Measurements from ENCODE around the gene ESD.
A peak's percentile ranks its signal among the peaks of the same experiment; 100 is the strongest.
"Not testable (repeated sequence)": the region's sequence is repeated elsewhere in the genome, so short reads cannot be mapped to it uniquely, and the experiment has no call there.

Gene ESD, protein sequence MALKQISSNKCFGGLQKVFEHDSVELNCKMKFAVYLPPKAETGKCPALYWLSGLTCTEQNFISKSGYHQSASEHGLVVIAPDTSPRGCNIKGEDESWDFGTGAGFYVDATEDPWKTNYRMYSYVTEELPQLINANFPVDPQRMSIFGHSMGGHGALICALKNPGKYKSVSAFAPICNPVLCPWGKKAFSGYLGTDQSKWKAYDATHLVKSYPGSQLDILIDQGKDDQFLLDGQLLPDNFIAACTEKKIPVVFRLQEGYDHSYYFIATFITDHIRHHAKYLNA

DNA sequence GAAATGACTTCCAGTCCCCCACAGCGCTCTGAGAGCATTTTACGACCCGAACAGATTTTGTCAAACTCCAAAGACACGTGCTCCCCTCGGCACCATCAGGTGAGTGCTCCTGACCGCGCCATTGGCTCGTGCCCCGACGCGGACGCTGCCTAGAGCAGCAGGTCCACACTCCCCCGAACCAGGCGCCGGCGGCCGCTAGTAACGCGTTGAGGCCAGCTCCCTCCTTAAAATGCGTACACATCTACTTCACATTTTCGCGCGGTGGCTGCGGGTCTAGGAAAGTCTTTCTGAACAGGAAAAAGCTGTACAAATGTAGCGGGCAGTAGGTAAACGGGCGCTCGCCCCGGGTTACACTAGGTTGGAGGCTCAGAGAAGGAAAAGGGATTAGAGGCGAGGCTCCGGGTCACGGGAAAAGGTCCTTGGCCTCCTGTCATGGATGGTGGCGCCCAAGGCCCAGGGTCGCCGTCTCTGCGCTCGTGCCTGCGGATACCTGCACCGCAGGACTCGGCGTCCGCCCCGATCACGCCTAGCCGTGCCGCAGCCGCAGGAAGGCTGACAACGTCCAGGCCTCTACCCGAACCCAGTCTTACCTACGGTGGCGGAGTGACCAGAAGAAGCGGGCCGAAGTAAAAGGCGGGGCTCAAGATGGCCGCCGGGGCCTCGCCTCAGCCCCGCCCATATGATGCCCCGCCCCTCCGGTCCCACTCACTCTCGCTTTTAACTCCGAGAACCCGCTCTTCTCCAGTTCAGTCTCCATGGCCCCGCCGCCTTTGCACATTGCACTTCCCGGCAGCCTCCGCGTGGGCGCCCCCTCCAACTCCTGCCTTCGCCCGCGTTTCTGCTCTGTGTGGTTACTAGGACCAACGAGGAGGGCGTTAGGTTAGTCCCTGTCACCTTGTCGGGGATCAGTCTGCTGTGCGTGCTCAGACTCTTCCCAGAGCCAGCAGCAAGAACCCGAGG, at the start of gene ESD:
Gene ESD (minus strand): TSS at position 647 of the 960 bp plus-strand sequence. CDS start 5,748 bp downstream, outside the sequence.
- Mint-ChIP-seq H3K36me3 (peaks cover 7% of the 10 kb centered on the region), H3K27ac (peak within 1 kb of the TSS; percentile 99), H3K27me3 (no peaks in the 10 kb centered on the region), H3K9me3 (no peaks in the 10 kb centered on the region), H3K4me3 (peak within 1 kb of the TSS; percentile 100), H3K4me1 (peaks cover 43% of the 10 kb centered on the region)

DNA sequence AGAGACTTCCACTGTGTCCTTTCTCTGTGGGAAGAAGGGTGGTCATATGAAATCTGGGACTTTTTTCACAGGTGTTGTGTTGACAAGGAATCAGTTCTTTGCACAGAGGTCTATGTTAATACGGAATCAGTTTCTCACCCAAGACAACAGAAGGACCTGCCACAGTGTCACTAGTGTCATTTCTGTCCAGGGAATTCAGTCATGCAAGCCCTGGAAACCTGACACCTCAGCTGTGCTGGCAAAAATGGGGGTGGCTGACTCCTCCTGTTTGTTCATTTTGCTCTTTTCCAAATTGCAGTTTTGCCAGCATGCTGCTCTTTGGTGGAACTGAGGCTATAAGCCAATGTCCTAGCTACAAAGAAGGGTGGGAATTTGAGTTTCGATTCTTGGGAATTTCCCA, 49.8 kb upstream of the ESD start:
- no peaks in the 10 kb centered on the region for H3K4me1 Mint-ChIP-seq
- no peaks in the 10 kb centered on the region for H3K36me3 Mint-ChIP-seq
- no peaks in the 10 kb centered on the region for H3K9me3 Mint-ChIP-seq
- H3K27ac Mint-ChIP-seq: no peak overlapping the region
- H3K4me3 Mint-ChIP-seq: no peak overlapping the region
- peaks cover 4% of the 10 kb centered on the region for H3K27me3 Mint-ChIP-seq

DNA sequence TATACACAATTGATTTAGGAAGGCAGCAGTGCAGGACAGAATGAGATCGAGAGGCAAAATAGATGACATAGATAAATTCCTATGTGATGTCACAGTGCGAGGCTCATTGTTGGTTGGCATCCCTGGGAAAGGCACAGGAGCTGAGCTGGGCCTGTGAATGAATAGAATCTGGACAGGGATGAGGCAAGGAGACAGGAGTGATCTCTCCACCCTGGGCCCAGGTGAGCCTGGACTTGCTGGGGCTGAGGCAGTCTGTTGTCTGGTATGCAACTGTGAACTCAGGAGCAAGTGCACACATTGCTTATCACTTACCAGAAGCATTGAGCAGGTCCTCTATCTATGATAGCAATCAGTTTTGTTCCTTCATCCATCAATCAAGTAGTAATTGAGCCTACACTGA, 48.2 kb upstream of the ESD start:
- H3K27ac Mint-ChIP-seq: no peak overlapping the region
- H3K27me3 Mint-ChIP-seq: peaks cover 7% of the 10 kb centered on the region
- H3K4me1 Mint-ChIP-seq: no peaks in the 10 kb centered on the region
- H3K9me3 Mint-ChIP-seq: no peaks in the 10 kb centered on the region
- H3K4me3 Mint-ChIP-seq: no peak overlapping the region
- H3K36me3 Mint-ChIP-seq: no peaks in the 10 kb centered on the region

DNA sequence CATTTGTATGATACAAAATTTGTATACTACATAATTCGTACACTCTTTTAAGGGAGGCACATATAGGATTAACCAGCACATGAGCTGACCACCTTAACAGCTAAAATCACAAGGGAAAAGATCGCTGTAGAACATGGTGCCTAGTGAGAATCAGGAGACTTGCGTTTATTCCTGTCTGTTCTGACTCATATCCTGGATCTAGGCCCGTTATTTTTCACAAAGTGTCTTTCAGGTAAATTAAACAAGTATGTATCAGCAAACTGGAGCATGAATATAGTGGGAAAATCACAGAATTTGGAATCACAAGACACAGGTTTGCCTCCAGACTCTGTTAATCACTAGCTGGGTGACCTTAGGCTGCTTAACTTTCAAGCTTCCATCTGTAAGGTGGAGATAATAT, 47.5 kb upstream of the ESD start:
- Mint-ChIP-seq H3K9me3 (no peaks in the 10 kb centered on the region), H3K36me3 (no peaks in the 10 kb centered on the region), H3K4me1 (no peaks in the 10 kb centered on the region), H3K27me3 (peaks cover 7% of the 10 kb centered on the region), H3K27ac (no peak overlapping the region), H3K4me3 (no peak overlapping the region)

DNA sequence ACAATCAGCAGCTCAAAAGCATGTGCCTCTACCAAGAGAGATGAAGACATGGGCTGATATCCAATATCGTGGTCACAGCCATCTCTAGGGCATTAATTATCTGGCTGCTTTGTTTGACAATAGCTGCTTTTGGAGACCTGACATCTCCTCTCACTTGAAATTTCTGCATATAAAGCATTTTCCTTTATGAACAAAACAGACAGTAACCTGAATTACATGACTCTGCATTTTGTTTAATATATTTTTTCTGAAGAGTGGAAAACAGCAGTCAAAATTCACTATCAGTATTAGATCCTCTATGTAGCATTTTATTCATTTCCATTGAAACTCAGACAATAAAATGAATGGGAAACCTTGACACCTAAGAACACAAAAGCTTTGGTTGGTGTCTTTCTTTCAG, 42.4 kb upstream of the ESD start:
- H3K27ac Mint-ChIP-seq: no peak overlapping the region
- no peaks in the 10 kb centered on the region for H3K36me3 Mint-ChIP-seq
- no peaks in the 10 kb centered on the region for H3K4me1 Mint-ChIP-seq
- H3K27me3 Mint-ChIP-seq: peaks cover 9% of the 10 kb centered on the region
- no peak overlapping the region for H3K4me3 Mint-ChIP-seq
- no peaks in the 10 kb centered on the region for H3K9me3 Mint-ChIP-seq

DNA sequence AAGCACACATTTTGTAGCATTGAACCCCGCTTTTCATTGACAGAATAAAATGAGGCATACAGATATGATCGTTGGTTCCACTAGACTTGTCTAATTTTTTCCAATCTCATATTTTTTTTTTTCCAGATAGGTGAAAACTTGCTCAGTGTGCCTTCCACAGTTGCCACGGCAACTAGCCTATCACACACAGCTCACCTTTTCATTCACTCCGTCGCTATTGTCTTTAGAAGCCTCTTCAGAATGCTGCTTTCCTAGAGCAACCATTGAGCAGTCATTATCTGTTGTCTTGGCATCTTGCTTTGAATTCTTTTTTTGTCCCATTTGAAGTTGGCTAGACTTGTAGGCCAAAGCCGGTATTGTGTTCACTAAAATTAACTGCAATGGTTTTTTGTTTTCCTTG, 37.7 kb upstream of the ESD start:
- Mint-ChIP-seq H3K27ac (no peak overlapping the region), H3K4me1 (no peaks in the 10 kb centered on the region), H3K9me3 (no peaks in the 10 kb centered on the region), H3K36me3 (no peaks in the 10 kb centered on the region), H3K27me3 (peaks cover 2% of the 10 kb centered on the region), H3K4me3 (no peak overlapping the region)

DNA sequence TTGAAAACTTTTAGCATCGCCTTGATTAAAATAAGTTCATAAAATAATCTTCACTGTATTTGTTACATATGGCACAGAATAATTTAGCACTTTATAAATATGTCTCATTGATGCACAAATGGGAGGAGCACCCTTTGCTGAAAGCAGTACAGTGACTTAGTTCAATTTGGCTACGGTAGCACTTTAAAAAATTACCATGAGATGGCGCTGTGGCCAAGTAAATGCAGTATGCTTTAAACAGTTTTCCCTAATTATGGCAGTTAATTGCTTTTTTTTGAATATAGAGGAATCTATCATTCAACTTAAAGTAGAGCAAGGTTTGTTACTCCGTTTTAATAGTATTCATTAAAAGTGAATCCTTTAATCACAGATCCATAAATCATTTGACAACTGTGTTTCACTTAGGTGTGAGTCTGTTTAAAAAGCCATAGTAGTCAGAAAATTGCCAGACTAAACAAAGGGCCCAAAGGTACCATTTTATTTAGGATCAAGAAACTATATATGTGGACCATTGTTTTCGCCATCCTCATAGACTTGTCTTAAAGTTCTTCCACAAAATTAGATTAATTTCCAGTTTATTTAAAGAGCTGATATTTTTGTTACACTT, 34.7 kb upstream of the ESD start:
- no peak overlapping the region for H3K4me3 Mint-ChIP-seq

DNA sequence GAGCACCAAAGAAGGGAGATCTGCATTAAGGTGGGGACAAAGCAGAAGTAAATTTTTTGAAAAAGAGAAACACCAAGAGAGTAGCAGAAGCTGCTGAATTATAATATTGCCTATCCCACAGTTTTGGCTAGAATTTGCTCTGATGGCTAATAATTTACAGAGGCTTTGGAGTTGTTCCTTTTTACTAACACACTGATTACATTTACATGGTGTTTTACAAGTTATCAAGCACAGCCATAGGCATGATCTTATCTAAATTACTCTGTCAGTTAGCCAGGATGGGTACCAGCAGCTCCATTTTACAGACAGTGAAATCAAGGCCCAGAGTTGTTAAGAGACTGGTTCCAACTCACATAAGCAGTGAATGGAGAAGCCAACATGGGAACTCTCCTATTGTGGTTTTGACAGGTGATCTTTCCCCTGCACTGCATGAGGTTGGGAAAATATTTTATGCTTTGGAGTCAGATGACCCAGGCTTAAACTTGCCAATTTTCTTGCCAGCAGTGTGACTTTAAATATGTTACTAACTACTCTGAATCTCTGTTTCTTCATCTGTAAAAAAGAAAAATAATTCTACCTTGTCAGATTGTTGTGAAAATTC, 33.5 kb upstream of the ESD start:
- Mint-ChIP-seq H3K4me3 (no peak overlapping the region), H3K27me3 (peaks cover 2% of the 10 kb centered on the region), H3K9me3 (no peaks in the 10 kb centered on the region), H3K4me1 (no peaks in the 10 kb centered on the region), H3K36me3 (no peaks in the 10 kb centered on the region), H3K27ac (no peak overlapping the region)

More for the DNA sequence above, 34.7 kb upstream of the ESD start:
- no peaks in the 10 kb centered on the region for H3K4me1 Mint-ChIP-seq
- no peaks in the 10 kb centered on the region for H3K36me3 Mint-ChIP-seq
- H3K27me3 Mint-ChIP-seq: peaks cover 2% of the 10 kb centered on the region
- no peaks in the 10 kb centered on the region for H3K9me3 Mint-ChIP-seq
- no peak overlapping the region for H3K27ac Mint-ChIP-seq

DNA sequence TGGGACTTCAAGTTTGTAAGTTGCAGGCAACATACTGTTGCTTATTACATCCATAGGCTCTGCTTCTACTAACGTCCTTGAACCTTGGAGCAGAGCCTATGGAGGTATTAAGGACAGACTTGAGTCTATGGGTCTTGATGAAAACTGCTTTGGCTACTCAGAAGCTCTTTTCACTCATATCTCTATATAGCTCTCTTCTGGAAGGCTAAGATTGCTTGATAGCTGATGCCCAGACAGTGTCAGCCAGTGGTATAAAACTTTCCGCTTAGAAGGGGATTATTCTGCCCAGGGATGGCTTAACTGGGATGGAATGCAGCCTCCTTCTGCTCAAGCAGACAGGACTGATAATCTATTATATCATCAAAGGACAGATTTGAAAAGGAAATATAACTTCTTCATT, 25.6 kb upstream of the ESD start:
- H3K27ac Mint-ChIP-seq: no peak overlapping the region
- H3K9me3 Mint-ChIP-seq: no peaks in the 10 kb centered on the region
- H3K27me3 Mint-ChIP-seq: no peaks in the 10 kb centered on the region
- no peaks in the 10 kb centered on the region for H3K36me3 Mint-ChIP-seq
- H3K4me3 Mint-ChIP-seq: no peak overlapping the region
- H3K4me1 Mint-ChIP-seq: no peaks in the 10 kb centered on the region

DNA sequence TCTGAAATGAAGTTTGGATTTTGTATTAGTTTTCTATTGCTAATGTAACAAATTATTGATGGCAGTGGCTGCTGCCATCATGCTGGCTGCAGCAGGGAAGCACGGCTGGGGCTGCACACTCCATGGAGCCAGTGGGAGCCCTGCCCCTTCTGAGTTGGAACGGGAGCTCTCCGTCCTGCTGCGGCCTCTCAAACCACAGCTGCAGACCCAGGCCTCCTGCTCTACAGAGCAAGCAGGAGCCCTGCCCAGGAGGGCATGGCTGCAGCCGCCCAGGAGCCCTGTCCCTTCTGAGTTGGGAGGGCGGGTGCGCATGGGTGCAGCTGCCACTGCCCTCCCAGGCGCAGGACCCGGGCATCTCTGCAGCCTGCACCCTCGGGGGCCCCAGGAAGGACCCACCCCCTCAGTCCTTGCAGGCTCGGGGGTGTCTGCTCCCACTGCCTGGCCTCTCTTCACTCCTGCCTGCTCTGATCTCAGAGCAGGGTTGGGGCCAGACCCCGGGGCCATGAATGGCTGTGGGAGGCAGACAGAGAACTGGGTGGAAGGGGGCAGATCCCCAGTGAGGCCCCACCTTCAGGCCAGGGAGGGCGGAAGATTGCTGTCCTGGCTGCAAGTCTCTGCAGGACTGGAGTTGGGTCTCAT, 21.0 kb upstream of the ESD start:
- Mint-ChIP-seq H3K4me3 (no peak overlapping the region), H3K27ac (no peak overlapping the region), H3K4me1 (no peaks in the 10 kb centered on the region), H3K9me3 (peaks cover 7% of the 10 kb centered on the region), H3K36me3 (peaks cover 2% of the 10 kb centered on the region), H3K27me3 (peaks cover 8% of the 10 kb centered on the region)

DNA sequence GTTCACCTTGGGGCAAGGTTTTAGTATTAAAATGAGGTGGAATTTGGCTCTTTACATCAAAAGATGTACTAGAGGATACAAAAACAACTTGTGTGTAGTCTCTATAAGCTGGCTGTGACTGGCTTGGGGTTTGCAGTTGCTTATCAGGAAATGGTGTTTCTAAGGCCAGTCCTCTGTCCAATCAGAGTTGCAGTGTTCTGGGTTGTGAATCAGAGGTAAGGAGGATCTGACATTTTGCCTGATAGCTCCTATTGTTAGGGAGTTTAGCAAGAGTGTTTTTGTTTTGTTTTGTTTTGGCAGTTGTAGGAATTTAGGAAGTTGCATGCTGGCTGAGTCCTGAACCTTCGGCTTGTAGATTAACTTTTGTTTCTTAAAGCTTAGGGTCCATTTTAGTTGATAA, 20.1 kb upstream of the ESD start:
- Mint-ChIP-seq H3K9me3 (peaks cover 14% of the 10 kb centered on the region), H3K27ac (no peak overlapping the region), H3K4me1 (no peaks in the 10 kb centered on the region), H3K27me3 (peaks cover 11% of the 10 kb centered on the region), H3K36me3 (peaks cover 9% of the 10 kb centered on the region), H3K4me3 (no peak overlapping the region)

DNA sequence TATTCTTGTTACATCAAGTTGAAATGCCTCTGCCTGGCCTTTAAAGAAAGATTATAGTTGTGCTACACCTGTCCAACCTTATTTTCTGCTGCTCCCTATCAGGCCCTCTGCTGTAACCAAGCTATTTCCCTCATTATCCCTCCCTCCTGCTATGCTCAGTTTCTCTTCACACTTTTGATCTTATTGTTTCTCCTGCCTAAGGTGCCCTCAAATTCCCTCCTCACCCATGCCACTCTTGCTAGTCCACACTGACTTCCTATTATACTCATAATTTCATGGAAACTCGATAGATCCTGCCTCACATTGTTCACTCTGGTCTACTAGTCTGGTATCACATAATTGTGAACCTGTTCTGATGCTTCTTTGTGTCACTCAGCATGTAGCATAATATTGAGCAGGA, 19.4 kb upstream of the ESD start:
- peaks cover 11% of the 10 kb centered on the region for H3K27me3 Mint-ChIP-seq
- no peak overlapping the region for H3K4me3 Mint-ChIP-seq
- peaks cover 20% of the 10 kb centered on the region for H3K9me3 Mint-ChIP-seq
- peaks cover 13% of the 10 kb centered on the region for H3K36me3 Mint-ChIP-seq
- no peak overlapping the region for H3K27ac Mint-ChIP-seq
- no peaks in the 10 kb centered on the region for H3K4me1 Mint-ChIP-seq

DNA sequence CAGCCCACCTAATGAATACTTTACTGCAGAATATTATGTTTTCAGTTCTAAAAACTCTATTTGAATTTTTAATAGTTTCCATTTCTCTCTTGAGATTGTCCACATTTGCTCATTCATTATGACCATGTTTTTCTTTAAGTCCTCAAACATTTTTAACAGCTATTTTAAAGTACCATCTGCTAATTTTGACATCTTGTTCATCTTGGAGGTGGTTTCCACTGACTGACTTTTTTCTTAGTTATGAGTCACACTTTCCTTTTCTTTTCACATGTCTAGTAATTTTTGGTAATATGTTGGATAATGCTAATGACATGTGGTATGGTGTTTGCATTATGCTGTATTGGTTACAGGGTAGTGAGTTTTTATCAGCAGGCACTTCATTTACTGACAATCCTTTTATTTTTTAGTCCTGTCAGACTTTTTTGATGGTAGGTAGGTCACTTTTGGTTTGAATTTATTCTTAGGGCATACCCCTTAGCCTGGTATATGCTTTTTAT, 15.4 kb upstream of the ESD start:
- Mint-ChIP-seq H3K27me3 (peaks cover 12% of the 10 kb centered on the region), H3K9me3 (peaks cover 20% of the 10 kb centered on the region)

DNA sequence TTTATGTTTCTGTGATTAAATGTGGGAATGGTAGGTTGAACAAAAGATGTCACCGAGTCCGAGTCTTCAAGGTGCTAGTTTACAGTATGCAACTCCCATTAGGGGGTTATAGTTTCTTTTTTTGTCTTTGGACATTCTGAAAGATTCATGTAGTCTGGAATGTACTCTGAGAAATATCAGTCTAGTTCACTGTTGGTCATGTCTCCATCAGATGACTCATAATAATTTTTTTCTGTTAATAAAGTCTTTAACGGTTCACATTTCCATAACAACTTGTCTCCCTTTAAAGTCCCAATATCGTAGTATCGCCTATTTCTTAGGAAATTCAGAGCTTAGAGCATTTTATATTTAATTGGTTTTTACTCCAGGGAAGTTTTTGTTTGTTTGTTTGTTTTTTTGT, 13.5 kb upstream of the ESD start:
- peaks cover 20% of the 10 kb centered on the region for H3K9me3 Mint-ChIP-seq
- no peaks in the 10 kb centered on the region for H3K4me1 Mint-ChIP-seq
- no peak overlapping the region for H3K27ac Mint-ChIP-seq
- peaks cover 12% of the 10 kb centered on the region for H3K27me3 Mint-ChIP-seq
- peaks cover 13% of the 10 kb centered on the region for H3K36me3 Mint-ChIP-seq
- H3K4me3 Mint-ChIP-seq: no peak overlapping the region

More for the DNA sequence above, 15.4 kb upstream of the ESD start:
- Mint-ChIP-seq H3K36me3 (peaks cover 13% of the 10 kb centered on the region), H3K4me3 (no peak overlapping the region), H3K27ac (peak overlapping the region; percentile 26), H3K4me1 (no peaks in the 10 kb centered on the region)

DNA sequence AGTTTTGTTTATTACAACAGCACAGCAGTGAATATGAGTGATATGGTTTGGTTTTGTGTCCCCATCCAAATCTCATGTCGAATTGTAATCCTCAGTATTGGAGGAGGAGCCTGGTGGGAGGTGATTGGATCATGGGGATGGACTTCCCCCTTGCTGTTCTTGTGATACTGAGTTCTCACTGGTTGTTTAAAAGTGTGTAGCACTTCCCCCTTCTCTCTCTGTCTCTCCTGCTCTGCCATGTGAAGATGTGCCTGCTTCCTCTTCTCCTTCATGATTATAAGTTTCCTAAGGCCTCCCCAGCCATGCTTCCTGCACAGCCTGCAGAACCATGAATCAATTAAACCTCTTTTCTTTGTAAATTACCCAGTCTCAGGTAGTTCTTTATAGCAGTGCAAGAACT, 8.0 kb upstream of the ESD start:
- H3K27me3 Mint-ChIP-seq, H3K27ac Mint-ChIP-seq, H3K9me3 Mint-ChIP-seq, H3K4me1 Mint-ChIP-seq, H3K4me3 Mint-ChIP-seq, H3K36me3 Mint-ChIP-seq: not testable (repeated sequence)
